ENCODE measurements around the gene SERHL2.
A peak's percentile ranks its signal among the peaks of the same experiment; 100 is the strongest.
"Not testable (repeated sequence)": the region's sequence is repeated elsewhere in the genome, so short reads cannot be mapped to it uniquely, and the experiment has no call there.

Gene SERHL2

DNA sequence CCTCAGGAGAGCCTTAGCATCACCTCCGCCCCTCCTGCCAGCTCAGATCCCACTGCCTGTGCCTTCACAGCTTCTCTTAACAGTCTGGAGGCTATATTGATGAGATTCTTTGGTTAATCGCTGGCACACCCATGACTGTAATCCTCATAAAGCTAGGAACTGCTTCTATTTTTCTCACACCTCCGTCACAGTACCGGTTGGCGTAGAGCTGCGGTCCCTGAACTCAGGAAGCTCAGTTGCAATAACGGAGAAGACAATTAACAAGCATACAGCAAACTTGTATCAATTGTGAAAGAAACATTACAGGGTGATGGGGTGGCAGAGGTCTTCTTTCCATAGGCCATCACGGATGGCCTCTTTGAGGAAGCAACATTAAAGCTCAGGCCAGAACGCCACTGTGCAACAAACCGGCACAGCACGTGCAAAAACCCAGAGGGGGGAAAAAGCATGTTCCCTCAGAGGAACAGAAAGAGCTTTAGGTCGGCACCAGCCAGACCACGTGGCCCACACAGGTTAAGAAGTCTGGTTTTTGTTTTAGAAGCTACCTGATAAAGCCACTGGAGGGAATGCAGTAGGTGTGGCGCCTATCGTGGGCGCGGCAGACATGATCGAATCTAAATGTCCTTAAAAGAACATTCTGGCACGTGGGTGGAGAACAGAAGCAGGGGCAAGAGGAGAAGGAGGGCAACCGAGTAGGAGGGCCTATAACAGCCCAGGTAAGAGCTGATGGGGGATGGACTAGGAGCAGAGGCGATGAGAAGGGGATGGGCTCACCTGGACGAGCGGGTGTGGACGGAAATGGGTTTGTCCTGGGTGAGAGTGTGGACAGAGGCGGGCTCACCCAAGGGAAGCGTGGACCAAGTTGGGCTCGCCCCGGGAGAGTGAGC, 34.9 kb upstream of the SERHL2 start:
- Histone ChIP-seq H3K4me3 (ENCODE audit: insufficient read depth, low read length, poor library complexity, severe bottlenecking) (peak overlapping the region; percentile 99), H2AFZ (ENCODE audit: low read depth, low read length, severe bottlenecking) (peak overlapping the region; percentile 38), H3K9ac (ENCODE audit: low read length) (peak overlapping the region; percentile 97), H3K27ac (ENCODE audit: low read depth, low read length) (peak overlapping the region; percentile 75), H3K4me2 (ENCODE audit: low read depth, low read length, poor library complexity, severe bottlenecking) (peak overlapping the region; percentile 79), H3K79me2 (ENCODE audit: insufficient read depth, low read length) (peaks cover 37% of the 10 kb centered on the region)
- H3K9me2 ChIP-seq (replicated peaks; ENCODE audit: insufficient read depth, low read length); H3K36me3 ChIP-seq (ENCODE audit: low read length); H4K20me1 ChIP-seq (ENCODE audit: low read depth, low read length); H3K27me3 ChIP-seq (ENCODE audit: low read length); H3K9me3 ChIP-seq (ENCODE audit: insufficient read depth, low read length); H3F3A ChIP-seq (ENCODE audit: insufficient read depth): not testable (repeated sequence)

DNA sequence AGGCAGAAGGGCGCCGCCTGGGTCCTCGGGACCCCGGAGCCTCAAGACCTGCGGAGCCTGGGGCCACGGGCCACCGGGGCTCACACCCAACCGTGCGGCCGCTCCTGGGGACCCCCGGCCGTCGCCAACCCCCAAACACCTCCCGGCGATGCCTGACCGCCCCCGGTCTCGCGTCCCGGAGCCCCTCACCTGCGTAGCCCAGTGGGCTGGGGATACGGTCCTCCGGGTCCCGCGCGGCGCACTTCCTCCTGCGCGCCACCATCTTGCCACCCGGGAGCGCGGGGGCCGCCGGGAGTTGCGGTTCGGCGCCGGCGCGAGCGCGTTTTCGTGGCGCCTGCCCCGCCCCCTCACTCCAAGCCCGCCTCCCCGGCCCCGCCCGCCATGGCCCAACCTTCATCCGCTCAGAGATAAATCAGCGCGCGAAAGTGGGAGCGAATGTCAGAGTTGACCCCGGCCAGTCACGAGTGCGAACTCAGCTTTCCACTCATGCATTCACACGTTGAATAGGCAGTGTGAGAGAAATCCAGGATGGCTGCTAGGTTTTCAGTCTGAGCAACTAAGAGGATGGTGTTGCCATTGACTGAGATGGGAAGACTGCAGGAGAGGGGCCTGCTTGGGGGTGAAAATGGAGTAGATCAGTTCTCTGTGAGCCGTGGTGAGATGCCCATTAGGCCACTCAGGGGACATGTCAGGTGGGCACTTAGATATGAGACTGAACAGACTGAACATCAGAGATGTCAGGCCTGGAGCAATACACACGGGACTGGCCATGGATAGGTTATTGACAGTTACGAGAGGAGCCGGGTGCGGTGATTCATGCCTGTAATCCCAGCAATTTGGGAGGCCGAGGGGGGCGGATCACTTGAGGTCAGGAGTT, 34.0 kb upstream of the SERHL2 start, which contains the start of gene RRP7A:
RRP7A (minus strand) TSS at position 272 of the 877 bp plus-strand sequence; CDS start at position 262, 10 bp downstream.
- no peaks in the 10 kb centered on the region for H3K9me2 ChIP-seq (replicated peaks; ENCODE audit: insufficient read depth, low read length)
- H3K79me2 ChIP-seq (ENCODE audit: insufficient read depth, low read length): peaks cover 37% of the 10 kb centered on the region
- H3K9ac ChIP-seq (ENCODE audit: low read length): peak within 1 kb of the TSS; percentile 97
- peaks cover 4% of the 10 kb centered on the region; the same call in 1 of the 2 replicates for H4K20me1 ChIP-seq (ENCODE audit: low read depth, low read length)
- H2AFZ ChIP-seq (ENCODE audit: low read depth, low read length, severe bottlenecking): peak within 1 kb of the TSS; percentile 84
- H3K27ac ChIP-seq (ENCODE audit: low read depth, low read length): peak within 1 kb of the TSS; percentile 75
- no peaks in the 10 kb centered on the region for H3K27me3 ChIP-seq (ENCODE audit: low read length)
- H3K9me3 ChIP-seq (ENCODE audit: insufficient read depth, low read length): no peaks in the 10 kb centered on the region
- peak within 1 kb of the TSS; percentile 99 for H3K4me3 ChIP-seq (ENCODE audit: insufficient read depth, low read length, poor library complexity, severe bottlenecking)
- TF ChIP-seq, protein P1, sequence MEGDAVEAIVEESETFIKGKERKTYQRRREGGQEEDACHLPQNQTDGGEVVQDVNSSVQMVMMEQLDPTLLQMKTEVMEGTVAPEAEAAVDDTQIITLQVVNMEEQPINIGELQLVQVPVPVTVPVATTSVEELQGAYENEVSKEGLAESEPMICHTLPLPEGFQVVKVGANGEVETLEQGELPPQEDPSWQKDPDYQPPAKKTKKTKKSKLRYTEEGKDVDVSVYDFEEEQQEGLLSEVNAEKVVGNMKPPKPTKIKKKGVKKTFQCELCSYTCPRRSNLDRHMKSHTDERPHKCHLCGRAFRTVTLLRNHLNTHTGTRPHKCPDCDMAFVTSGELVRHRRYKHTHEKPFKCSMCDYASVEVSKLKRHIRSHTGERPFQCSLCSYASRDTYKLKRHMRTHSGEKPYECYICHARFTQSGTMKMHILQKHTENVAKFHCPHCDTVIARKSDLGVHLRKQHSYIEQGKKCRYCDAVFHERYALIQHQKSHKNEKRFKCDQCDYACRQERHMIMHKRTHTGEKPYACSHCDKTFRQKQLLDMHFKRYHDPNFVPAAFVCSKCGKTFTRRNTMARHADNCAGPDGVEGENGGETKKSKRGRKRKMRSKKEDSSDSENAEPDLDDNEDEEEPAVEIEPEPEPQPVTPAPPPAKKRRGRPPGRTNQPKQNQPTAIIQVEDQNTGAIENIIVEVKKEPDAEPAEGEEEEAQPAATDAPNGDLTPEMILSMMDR (IDR thresholded peaks at IDR 0.05; ENCODE audit: insufficient read depth, low read length, poor library complexity, severe bottlenecking): no peak
- no peak for TF ChIP-seq EZH2phosphoT487 (conservative IDR thresholded peaks at IDR 0.05; ENCODE audit: low read length)
- H3K4me2 ChIP-seq (ENCODE audit: low read depth, low read length, poor library complexity, severe bottlenecking): peak within 1 kb of the TSS; percentile 79
- no peaks in the 10 kb centered on the region for H3F3A ChIP-seq (ENCODE audit: insufficient read depth)
- H3K36me3 ChIP-seq (ENCODE audit: low read length): no peaks in the 10 kb centered on the region

DNA sequence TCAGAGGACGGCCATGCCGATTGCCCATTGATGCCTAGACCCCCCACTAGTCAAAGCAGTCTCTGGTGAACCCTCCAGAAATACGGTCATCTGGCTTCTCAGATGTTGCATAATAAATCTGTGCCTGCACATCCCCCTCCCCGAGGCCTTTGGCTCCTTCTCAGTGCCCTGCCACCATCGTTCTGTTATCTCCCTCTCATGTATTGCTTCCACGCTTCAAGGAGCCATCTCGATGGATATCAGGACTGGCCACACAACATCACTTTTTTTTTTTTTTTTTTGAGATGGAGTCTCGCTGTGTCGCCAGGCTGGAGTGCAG, 32.6 kb upstream of the SERHL2 start:
- Histone ChIP-seq H2AFZ (ENCODE audit: low read depth, low read length, severe bottlenecking) (no peak overlapping the region), H3K36me3 (ENCODE audit: low read length) (no peaks in the 10 kb centered on the region), H3K9me3 (ENCODE audit: insufficient read depth, low read length) (no peaks in the 10 kb centered on the region), H3F3A (ENCODE audit: insufficient read depth) (no peaks in the 10 kb centered on the region), H3K27ac (ENCODE audit: low read depth, low read length) (no peak overlapping the region), H3K4me3 (ENCODE audit: insufficient read depth, low read length, poor library complexity, severe bottlenecking) (no peak overlapping the region), H4K20me1 (ENCODE audit: low read depth, low read length) (peaks cover 4% of the 10 kb centered on the region; the same call in 1 of the 2 replicates), H3K9me2 (replicated peaks; ENCODE audit: insufficient read depth, low read length) (no peaks in the 10 kb centered on the region), H3K27me3 (ENCODE audit: low read length) (no peaks in the 10 kb centered on the region), H3K4me2 (ENCODE audit: low read depth, low read length, poor library complexity, severe bottlenecking) (no peak overlapping the region), H3K79me2 (ENCODE audit: insufficient read depth, low read length) (peaks cover 34% of the 10 kb centered on the region), H3K9ac (ENCODE audit: low read length) (no peak overlapping the region)
- TF ChIP-seq EZH2phosphoT487 (conservative IDR thresholded peaks at IDR 0.05; ENCODE audit: low read length): no peak

DNA sequence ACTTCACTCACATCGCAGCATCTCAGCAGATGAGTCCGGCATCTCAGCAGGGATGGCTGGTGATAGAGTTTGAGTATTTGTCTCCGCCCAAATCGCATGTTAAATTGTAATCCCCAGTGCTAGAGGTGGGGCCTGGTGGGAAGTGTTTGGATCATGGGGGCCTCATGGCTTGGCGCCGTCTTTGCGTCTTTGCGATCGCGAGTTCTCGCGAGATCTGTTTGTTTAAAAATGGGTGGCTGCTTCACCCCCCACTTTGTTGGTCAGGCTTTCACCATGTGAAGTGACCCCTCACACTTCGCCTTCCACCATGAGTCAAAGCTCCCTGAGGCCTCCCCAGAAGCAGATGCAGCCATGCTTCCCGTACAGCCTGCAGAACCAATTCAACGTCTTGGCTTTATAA, 31.2 kb upstream of the SERHL2 start:
- Histone ChIP-seq H2AFZ (ENCODE audit: low read depth, low read length, severe bottlenecking) (no peak overlapping the region), H3K4me3 (ENCODE audit: insufficient read depth, low read length, poor library complexity, severe bottlenecking) (no peak overlapping the region), H3F3A (ENCODE audit: insufficient read depth) (no peaks in the 10 kb centered on the region), H3K27ac (ENCODE audit: low read depth, low read length) (no peak overlapping the region), H4K20me1 (ENCODE audit: low read depth, low read length) (peaks cover 4% of the 10 kb centered on the region; the same call in 1 of the 2 replicates), H3K27me3 (ENCODE audit: low read length) (no peaks in the 10 kb centered on the region), H3K79me2 (ENCODE audit: insufficient read depth, low read length) (peaks cover 21% of the 10 kb centered on the region), H3K4me2 (ENCODE audit: low read depth, low read length, poor library complexity, severe bottlenecking) (no peak overlapping the region), H3K9ac (ENCODE audit: low read length) (no peak overlapping the region), H3K36me3 (ENCODE audit: low read length) (no peaks in the 10 kb centered on the region), H3K9me3 (ENCODE audit: insufficient read depth, low read length) (no peaks in the 10 kb centered on the region), H3K9me2 (replicated peaks; ENCODE audit: insufficient read depth, low read length) (no peaks in the 10 kb centered on the region)
- TF ChIP-seq, protein P1 (IDR thresholded peaks at IDR 0.05; ENCODE audit: insufficient read depth, low read length, poor library complexity, severe bottlenecking): no peak
- no peak for TF ChIP-seq EZH2phosphoT487 (conservative IDR thresholded peaks at IDR 0.05; ENCODE audit: low read length)

Data from SU-DHL-6 (cell line).